GM06990 (cell line): Measurements from ENCODE around the gene FBLIM1.

Experiments used
- DNase-seq: peaks from one replicate; pipeline ENCODE4 v3.0.0-alpha.2; 2011; ENCODE audit not compliant: insufficient read length; ENCODE audit errors: extremely low read depth
- H3K27me3 ChIP-seq: replicated peaks from 2 replicates; pipeline ENCODE4 v1.6.0; 2011; ENCODE audit warnings: low read length; ENCODE audit not compliant: control insufficient read depth, insufficient read depth
- H3K36me3 ChIP-seq: 2 replicates; pipeline ENCODE4 v1.5.1; 2011; ENCODE audit warnings: low read length; ENCODE audit not compliant: control insufficient read depth, insufficient read depth
- H3K4me3 ChIP-seq: replicated peaks from 2 replicates; pipeline ENCODE4 v1.5.1; 2011; ENCODE audit warnings: low read depth, mild to moderate bottlenecking, control low read depth, low read length
- TF ChIP-seq, protein P1 (sequence below): IDR thresholded peaks from 2 replicates; pipeline ENCODE4 v1.5.1; 2011; ENCODE audit warnings: low read length, control low read depth, mild to moderate bottlenecking, inconsistent platforms; ENCODE audit not compliant: insufficient read depth, poor library complexity, severe bottlenecking

FBLIM1 gene

DNA sequence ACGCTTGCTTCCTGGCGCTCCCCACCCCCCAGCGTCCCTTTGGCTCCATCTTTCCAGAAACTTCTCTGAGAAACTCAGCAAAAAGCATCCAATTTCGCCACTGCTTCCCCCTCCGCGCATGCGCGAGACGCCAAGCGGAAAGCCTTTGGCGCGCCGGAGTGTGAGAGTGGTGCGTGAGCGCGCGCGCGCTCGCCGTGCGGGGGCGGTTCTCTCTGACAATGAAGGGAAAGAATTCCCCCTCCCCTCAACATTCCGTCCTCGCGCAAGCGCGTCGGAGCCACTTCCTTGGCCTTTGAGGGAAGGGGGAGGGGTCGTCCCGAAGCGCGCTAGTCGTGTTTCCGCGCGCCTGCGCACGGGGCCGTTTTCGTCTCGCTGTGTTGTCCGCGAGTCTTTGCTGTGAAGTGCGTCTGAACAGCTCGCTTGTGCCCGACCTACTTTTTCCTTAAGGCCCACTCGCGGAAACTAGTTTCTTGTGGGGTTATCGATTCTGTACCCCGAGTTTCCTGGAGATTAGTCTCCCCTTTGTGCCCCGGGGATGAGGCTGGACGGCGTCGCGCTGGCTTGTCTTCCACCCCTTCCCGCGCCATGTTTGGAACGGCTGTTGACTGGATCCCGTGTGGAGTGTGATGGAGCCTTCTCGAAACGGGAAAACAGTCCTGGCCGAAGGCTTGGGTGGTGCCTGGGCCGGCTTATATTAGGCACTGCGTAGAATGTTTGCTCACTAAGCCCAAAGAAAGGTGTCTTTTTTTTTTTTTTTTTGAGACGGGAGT lies 77.3 kb downstream of the FBLIM1 start:
- H3K36me3 ChIP-seq = no peaks in the 10 kb centered on the region
- H3K27me3 ChIP-seq = no peaks in the 10 kb centered on the region
- DNase-seq = peak; percentile 100
- TF ChIP-seq, protein P1, sequence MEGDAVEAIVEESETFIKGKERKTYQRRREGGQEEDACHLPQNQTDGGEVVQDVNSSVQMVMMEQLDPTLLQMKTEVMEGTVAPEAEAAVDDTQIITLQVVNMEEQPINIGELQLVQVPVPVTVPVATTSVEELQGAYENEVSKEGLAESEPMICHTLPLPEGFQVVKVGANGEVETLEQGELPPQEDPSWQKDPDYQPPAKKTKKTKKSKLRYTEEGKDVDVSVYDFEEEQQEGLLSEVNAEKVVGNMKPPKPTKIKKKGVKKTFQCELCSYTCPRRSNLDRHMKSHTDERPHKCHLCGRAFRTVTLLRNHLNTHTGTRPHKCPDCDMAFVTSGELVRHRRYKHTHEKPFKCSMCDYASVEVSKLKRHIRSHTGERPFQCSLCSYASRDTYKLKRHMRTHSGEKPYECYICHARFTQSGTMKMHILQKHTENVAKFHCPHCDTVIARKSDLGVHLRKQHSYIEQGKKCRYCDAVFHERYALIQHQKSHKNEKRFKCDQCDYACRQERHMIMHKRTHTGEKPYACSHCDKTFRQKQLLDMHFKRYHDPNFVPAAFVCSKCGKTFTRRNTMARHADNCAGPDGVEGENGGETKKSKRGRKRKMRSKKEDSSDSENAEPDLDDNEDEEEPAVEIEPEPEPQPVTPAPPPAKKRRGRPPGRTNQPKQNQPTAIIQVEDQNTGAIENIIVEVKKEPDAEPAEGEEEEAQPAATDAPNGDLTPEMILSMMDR = no peak
- peak overlapping the region; percentile 79 for H3K4me3 ChIP-seq
